Stimulated activated CD8-positive, alpha-beta memory T cell treated with anti-CD3 and anti-CD28 coated beads, Interleukin-7, amount 100 ng/mL, for 48 hours (primary cell): ENCODE results near the gene PRPF31.
"Not testable (repeated sequence)": the region's sequence is repeated elsewhere in the genome, so short reads cannot be mapped to it uniquely, and the experiment has no call there.

ENCODE experiments used
- DNase-seq, 2 donors: peaks; one replicate each; pipeline ENCODE4 v3.0.0-alpha.2; 2020; ENCODE audit warnings: low read depth in 1 of 2; ENCODE audit errors: extremely low read depth in 1 of 2

PRPF31 gene, protein sequence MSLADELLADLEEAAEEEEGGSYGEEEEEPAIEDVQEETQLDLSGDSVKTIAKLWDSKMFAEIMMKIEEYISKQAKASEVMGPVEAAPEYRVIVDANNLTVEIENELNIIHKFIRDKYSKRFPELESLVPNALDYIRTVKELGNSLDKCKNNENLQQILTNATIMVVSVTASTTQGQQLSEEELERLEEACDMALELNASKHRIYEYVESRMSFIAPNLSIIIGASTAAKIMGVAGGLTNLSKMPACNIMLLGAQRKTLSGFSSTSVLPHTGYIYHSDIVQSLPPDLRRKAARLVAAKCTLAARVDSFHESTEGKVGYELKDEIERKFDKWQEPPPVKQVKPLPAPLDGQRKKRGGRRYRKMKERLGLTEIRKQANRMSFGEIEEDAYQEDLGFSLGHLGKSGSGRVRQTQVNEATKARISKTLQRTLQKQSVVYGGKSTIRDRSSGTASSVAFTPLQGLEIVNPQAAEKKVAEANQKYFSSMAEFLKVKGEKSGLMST

DNA sequence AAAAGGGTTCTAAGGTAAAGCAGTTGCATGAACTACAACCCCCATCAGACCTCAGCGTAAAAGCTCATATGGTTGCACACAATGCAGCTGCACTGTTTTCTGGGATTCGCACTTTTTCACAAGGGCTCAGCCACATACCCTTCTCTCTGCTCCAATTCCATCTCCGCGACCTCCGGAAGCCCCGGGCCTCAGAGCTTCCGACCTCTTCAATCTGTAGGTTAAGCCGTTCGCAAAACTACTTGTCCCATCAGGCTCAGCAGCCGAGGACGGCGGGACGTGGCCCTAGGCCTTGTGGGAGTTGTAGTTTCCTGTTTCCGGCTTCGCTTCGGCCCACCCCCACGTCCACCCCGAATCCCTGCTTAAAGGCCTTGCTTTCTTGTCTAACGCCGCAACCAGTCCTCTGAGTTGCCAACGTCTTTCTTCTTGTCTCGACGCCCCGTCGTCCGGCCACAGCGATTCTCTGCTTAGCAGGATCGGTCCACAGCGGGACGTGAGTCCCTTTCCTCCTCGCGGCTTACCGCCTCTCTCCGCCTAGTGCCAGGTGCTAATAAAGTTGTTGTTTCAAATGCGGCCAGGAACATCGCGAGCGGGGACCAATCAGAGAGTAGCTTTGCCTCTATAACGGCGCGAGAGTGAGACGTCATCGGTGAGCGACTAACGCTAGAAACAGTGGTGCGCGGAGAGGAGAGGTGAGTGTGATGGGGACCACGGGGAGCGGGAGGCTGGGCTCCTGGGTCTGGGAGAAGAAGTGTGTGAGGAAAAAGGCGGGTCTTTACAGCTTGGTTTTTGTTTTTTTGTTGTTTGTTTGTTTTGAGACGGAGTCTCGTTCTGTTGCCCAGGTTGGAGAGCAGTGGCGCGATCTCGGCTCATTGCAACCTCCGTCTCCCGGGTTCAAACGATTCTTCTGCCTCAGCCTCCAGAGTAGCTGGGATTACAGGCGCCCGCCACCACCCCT is at the start of gene PRPF31, which contains the start of gene TFPT:
Gene PRPF31, plus strand, starts transcription at position 646 of the 955 bp plus-strand sequence. CDS start 2,525 bp downstream, outside the sequence.
Gene TFPT, minus strand, starts transcription at position 549 of the 955 bp plus-strand sequence. Its CDS starts 388 bp downstream, at position 161.
- peak; percentile 89 to 96 for DNase-seq

DNA sequence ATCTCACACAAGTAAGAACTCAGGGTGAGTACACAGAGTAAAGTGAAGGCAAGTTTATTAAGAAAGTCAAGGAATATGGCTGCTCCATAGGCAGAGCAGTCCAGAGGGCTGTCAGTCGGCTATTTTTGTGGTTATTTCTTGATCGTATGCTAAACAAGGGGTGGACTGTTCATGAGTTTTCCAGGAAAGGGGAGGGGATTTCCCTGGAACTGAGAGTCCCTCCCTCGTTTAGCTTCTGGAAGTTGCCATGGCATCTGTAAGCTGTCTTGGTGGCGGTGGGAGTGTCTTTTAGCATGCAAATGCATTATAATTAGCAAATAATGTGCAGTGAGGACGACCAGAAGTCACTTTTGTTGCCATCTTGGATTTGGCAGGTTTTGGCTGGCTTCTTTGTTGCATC is 46.1 kb upstream of the PRPF31 start:
- no peak for DNase-seq

DNA sequence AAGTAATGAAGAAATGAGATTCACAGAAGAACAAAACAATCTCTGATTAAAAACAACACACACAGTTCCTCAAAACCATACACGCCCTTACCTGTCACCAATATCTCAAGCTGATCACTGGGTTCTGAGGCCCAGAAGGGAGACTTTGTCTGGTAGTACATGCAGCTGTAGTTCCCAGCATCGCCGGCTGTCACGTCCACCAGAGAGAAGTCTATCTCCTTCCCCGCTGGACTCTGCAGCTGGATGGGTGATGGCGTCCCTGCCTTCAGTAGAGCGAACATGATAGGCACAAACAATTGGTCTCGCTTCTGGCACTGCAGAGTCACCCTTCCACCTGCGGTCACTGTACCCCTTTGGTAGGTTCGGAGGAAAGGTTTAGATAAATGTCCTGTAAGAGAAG is 41.7 kb upstream of the PRPF31 start:
- DNase-seq: no peak

DNA sequence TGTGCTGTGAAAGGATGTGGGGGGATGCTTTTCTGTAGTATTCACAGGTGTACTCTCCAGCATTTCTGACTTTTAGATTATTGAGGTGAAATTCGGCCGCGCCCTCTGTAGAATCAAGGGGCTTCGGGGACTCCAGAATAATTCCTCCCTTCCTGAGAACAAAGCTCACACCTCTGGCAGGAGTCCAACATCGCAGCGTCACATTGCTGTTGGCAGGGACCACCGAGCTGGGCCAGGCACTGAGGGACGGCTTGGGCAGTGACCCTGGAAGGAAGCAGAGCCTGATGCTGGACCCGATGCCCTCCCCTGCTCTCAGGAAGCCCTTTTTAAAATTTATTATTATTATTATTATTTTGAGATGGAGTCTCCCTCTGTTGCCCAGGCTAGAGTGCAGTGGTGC is 40.7 kb upstream of the PRPF31 start:
- no peak for DNase-seq

DNA sequence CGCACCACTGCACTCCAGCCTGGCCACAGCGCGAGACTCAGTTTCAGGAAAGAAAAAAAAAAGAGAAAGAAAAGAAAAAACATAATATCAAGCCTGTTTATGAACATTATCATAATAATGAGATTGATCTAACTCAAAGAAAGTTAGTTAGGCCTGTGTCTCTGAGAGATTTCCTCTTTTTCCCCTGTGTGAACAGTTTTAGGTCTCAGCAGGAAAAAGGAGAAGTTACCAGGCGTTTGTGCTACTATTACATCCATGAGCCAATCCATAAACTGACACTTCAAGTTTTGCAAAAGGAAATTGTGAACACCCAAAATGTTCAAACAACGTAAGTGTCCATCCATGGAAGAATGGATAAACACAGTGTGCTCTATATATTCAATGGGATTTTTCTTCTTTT is 38.2 kb upstream of the PRPF31 start:
- no peak for DNase-seq

DNA sequence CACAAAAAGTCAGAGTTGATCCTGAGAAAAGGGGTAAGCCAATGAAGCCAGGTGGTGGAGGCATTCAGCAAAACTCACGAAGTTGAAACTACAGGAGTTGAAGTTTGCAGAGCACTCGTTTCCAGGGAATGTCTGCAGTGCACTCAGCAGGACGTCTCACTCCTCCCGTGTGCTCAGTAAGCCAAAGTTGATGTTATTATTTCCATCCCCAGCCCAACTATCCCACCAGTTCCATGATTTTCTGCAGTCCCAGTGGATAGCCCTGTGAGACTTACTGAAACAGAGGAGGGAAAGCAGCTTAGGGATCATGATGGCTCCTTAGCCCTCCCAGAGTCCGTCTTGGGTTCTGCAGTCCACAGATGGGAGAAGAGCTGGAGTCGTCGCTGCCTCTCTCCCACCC is 34.5 kb upstream of the PRPF31 start, which contains the start of gene TARM1:
Gene TARM1, minus strand, starts transcription at position 334 of the 400 bp plus-strand sequence. Its CDS starts 25 bp downstream, at position 309.
- no peak for DNase-seq

DNA sequence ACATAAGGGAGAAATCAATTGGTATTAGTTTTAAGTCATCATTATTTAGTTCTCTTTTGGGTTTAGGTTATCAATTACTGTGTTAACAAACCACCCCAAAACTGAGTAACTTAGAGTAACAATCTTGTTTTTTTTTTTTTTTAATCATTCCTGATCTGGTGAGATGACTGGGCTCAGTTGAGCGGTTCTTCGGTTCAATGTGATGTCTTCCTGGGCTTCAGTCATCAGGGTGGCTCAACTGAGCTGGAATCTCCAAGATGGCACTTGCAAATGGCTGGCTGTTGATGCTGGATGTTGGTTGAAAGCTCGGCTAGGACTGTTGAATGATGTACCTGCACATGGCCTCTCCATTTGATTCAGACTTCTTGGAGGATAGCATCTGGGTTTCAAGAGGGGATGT is 31.1 kb upstream of the PRPF31 start:
- DNase-seq: no peak

DNA sequence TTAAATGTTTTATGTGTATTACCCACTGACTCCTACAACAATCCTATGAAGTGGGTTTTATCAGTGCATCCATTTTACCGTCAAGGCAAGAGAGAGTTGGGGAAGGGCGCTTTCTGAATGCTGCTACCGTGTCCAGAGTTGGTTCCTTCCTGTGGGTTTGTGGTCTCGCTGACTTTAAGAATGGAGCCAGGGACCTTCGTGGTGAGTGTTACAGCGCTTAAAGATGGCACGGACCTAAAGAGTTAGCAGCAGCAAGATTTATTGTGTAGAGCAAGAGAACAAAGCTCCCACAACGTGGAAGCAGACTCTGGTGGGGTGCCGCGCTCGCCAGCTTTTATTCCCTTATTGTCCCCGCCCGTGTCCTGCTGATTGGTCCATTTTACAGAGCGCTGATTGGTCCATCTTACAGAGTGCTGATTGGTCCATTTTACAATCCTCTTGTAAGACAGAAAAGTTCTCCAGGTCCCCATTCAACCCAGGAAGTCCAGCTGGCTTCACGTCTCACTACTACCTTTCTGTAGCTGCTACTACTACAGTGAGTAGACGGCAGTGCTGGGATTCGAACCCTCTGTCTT is 21.0 kb upstream of the PRPF31 start:
- no peak for DNase-seq

DNA sequence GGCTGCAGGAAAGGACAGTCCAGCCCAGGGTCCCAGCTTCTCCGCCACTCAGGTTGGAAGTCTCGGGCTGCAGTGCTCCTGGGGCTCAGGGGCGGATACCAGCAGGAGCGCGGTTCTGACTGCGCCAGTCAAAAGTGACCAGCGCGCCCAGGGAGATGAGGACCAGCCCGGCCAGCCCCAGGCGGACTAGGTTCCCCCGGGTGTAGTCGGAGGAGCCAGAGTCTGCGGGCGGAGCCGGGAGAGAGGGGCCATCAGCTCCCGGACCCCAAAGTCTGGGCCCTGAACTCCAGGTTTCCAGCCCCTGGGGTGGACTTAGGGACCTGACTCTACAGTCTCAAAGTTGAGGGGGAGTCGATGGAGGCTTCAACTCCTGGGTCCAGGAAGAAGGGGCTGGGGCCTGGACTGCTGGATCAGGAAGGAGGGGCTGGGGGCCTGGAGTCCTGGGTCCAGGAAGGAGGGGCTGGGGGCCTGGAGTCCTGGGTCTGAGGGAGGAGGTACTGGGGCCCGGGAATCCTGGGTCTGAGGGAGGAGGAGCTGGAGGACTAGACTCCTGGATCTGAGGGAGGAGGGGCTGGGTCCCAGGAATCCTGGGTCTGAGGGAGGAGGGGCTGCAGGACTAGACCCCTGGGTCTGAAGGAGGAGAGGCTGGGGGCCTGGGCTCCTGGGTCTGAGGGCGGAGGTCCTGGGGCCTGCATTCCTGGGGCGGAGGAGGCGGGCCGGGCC is 20.3 kb upstream of the PRPF31 start:
- DNase-seq: no peak

DNA sequence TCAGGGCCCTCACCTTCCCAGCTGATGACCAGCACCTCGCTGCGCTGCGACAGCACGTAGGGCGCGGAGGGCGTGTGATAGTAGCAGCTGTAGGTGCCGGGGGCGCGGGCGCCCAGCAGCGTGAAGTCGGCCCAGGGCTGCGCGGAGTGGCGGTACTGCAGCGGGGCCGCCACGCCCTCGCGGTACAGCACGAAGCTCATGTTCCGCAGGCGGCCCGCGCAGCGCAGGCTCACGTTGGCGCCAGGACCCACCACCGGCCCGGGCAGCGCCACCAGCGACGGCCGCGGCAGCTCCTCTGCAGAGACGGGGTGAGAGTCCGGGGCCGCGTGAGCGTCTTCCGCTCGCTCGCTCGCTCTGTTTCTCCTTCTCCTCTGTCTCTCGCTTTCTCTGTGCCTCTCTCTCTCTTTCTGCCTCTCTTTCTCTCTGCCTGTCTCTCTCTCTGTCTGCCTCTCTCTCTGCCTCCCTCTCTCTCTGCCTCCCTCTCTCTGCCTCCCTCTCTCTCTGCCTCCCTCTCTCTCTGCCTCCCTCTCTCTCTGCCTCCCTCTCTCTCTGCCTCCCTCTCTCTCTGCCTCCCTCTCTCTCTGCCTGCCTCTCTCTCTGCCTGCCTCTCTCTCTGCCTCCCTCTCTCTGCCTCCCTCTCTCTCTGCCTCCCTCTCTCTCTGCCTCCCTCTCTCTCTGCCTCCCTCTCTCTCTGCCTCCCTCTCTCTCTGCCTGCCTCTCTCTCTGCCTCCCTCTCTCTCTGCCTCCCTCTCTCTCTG is 19.5 kb upstream of the PRPF31 start:
- DNase-seq: not testable (repeated sequence)

DNA sequence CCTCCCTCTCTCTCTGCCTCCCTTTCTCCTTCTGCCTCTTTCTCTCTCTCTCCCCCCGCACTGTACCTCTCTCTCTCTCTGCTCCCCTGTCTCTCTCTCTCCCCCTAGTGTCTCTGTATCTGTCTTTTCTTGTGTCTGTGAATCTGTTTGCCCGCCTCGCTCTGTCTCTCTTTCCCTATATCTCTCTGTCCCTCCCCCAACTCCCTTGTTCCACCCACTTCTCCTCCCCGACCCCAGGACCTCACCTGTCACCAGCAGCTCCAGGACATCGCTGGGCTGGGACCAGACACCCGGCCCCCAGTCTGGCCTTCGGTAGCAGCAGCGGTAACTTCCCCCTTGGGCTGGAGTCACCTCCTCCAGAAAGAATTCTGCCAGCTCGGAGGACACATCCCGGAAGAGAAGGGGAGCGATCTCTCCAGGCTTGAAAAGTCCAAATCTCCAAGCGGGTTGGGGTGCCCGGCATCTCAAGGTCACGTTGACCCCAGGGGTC is 18.9 kb upstream of the PRPF31 start:
- DNase-seq: no peak

DNA sequence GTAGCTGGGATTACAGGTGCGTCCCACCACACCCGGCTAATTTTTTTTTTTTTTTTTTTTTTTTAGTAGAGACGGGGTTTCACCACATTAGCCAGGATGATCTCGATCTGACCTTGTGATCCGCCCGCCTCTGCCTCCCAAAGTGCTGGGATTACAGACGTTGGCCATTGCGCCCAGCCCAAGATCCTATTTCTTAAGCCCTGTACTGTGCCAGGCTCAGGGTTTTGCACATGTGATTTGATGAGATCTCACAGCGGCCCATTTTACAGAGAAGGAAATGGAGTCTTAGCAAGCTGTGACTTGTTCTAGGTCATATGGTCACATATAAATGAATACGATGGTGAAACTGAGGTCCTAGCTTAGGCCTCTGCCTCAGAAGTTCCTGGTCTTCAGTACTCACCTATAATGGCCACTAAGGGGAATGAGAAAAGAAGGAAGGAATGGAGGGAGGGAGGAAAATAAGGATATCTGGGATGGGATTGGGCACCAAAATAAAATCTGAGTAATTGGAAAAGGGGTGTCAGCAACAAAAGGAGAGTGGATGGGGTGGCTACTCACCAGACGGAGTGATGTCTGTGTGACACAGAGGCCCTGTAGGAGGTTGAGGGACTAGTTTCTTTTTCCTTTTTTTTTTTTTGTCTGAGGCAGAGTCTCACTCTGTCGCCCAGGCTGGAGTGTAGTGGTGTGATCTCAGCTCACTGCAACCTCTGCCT is 16.2 kb upstream of the PRPF31 start:
- DNase-seq: no peak

DNA sequence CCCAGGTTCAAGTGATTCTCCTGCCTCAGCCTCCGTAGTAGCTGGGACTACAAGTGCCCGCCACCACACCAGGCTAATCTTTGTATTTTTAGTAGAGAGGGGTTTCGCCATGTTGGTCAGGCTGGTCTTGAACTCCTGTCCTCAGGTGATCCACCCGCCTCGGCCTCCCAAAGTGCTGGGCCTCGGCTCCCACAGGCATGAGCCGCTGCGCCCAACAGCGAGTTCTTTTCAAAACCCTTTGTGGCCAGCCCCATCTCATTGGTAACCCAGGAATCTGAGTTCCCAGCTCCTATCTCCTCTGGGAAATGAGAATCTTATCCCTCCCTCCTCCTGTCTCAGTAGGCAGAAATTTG is 15.7 kb upstream of the PRPF31 start:
- DNase-seq: not testable (repeated sequence)

DNA sequence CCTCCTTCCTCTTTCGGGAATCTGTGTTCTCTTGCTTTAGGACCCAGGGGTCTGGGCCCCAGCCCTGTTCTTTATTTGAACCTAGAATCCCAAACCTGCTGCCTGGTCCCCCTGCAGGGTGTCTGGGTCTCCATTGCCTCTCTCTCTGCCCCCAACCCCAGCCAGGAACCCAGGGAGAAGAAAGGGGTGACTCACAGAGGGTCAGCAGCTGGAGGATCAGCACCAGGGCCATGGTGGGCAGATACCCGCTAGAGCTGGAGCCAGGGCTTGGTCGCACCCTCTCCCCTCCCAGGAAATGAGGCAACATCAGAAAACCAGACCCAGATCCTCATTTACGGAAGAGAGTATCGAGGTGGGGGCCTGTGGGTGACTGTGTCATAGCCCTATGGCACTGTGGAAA is 15.0 kb upstream of the PRPF31 start, which contains the start of gene OSCAR:
Gene OSCAR, minus strand, starts transcription at position 243 of the 400 bp plus-strand sequence. Its CDS starts 11 bp downstream, at position 232.
- no peak for DNase-seq

DNA sequence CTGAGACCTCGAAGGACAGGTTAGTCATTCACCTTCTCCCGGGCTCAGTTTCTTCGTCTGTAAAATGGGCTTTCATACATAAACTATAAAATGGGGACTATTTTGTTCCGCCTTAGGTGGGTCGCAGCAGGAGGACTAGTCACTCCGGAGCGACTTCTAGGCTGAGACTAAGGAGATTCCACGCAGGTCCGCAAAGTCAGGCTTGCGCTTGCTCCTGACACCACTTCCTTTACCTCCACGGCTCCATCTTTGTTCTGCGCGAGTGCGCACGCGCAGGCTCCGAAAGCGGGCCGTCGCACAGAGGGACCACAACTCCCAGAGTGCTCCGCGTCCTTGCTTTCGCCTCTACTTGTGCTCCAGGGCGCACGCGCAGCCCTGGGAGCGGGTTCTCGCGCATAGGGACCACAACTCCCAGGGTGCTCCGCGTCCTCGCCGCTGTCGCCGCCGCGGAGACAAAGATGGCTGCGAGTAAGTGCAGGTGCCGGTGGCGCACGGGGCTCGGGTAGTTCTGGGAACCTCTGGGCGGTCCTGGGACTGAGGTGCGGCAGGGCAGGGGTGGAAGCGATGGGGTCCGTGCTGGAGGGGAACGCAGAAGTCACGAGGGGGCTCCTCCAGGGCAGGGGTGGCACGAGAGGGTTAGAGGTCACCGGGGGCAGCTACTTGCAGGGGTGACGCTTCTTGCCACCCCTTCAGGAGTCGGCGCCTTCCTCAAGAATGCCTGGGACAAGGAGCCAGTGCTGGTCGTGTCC is 13.0 kb upstream of the PRPF31 start, which contains the start of gene NDUFA3:
Gene NDUFA3, plus strand, starts transcription at position 435 of the 749 bp plus-strand sequence. Its CDS starts 24 bp downstream, at position 459.
- DNase-seq: peak; percentile 94 to 97

DNA sequence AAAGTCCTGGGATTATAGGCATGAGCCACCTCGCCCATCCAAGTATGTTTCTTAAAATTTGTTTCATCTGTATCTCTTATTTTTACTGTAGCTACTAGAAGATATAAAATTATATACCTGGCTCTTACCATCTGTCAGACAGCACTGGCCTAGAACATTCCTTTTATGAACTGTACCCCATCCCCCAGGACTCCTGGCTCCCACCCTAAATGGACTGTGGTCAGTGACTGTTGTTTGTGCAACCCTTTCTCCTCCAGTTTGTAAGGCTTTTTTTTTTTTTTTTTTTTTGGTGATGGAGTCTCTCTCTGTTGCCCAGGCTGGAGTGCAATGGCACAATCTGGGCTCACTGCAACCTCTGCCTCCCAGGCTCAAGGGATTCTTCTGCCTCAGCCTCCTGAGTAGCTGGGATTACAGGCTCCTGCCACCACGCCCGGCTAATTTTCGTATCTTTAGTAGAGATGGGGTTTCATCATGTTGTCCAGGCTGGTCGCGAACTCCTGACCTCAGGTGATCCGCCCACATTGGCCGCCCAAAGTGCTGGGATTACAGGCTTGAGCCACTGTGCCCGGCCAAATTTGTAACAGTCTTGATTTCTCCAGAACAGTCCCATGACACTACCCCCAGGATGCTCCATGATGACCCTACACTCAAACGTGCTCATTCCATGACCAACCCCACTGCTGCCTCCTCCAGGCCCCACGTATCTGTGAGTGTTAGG is 10.4 kb upstream of the PRPF31 start:
- DNase-seq: no peak

DNA sequence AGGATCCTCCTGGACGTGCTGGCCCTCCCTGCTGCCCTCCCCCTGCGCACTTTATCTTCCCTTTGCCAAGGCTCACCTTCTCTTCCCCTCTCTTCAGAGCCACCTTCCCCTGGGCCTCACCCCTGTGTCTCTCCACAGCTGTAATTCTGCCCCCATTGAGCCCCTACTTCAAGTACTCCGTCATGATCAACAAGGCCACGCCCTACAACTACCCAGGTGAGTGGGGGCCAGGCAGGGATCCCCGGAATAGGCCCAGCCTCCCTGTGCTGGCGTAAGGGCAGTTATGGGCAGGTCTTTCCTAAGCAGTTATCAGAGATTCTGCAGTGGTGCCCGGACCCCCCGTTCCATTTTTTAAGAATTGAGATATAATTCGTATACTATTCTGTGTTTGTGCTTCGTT is 9.8 kb upstream of the PRPF31 start:
- no peak for DNase-seq
